ENCODE results near the gene FCSK.

FCSK gene

GRCh38 chr16:70476272-70477020 is 22.1 kb downstream of the FCSK start:
- in situ Hi-C loops (cut with HindIII; ENCODE audit: low sequenced_read_pairs), result loop anchor here (5.0 kb wide), 1 partner anchor 56 kb away; no protein-coding TSS in a partner anchor

DNA sequence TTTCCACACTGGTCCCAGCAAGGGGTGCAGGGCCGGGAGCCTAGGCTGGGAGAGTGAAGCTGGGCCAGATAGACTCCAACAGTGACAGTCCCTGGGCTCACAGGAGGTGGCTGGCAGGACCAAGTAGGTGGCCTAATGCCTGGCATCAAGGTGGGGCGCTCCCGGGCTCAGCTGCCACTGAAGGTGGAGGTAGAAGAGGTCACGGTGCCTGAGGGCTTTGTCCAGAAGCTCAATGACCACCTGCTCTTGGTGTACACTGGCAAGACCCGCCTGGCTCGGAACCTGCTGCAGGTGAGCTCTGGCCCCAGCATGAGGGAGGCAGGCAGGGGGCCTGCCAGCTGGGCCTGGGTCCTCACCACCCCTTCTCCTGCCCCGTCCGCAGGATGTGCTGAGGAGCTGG is 23.8 kb downstream of the FCSK start:
- in situ Hi-C loops (cut with HindIII; ENCODE audit: low sequenced_read_pairs), result loop anchor here (5.0 kb wide), 1 partner anchor 54 kb away; no protein-coding TSS in a partner anchor

GRCh38 chr16:70478912-70479341 is 24.5 kb downstream of the FCSK start:
- in situ Hi-C loops (cut with HindIII; ENCODE audit: low sequenced_read_pairs), result loop anchor here (5.0 kb wide), 1 partner anchor 53 kb away; no protein-coding TSS in a partner anchor

DNA sequence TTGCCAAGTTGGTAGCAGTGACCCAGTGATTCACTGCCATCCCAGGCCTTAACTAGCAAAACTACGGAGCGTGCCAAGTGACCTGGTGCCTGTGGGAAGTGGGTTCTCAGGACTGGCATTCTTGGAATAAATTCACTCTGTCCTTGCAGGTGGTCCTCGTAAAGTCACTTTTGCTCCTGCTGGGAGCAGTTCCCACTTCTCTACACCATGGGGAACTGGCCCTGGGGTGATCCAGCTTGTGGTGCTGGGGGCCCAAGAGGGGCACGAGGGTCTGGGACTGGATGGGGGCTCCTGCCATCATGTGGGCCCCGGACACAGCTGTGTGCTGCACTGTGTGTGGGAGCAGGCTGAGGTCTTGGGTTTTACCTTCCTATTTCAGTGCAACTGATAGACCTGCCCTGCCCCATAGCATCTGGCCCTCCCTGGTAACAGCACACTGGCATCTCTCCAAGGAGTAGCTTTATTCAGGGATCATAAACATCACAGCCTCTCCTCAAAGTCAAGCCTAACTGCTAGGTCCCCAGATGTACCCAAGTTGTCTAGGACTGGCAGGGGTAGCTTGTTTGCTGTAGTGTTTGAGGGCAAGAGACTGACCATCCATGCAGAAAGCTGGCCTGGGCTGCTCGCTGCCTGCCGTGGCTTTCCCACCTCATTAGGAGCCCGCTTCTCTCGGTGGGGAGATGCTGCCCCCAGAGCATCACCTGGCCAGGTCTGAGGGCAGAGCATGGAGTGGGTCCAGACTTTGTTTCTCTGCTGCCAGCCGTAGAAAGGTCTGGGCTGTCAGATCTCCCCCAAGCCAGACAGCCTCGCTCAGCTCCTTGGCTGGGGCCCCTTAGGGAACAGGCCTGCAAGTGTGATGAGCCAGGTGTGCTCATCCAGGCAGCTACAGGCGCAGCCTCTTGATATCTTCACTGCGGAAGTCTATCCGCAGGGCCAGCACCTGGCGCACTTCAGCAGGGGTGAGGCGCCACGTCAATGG is 26.0 kb downstream of the FCSK start:
- in situ Hi-C loops (cut with HindIII; ENCODE audit: low sequenced_read_pairs), result no loop called here

DNA sequence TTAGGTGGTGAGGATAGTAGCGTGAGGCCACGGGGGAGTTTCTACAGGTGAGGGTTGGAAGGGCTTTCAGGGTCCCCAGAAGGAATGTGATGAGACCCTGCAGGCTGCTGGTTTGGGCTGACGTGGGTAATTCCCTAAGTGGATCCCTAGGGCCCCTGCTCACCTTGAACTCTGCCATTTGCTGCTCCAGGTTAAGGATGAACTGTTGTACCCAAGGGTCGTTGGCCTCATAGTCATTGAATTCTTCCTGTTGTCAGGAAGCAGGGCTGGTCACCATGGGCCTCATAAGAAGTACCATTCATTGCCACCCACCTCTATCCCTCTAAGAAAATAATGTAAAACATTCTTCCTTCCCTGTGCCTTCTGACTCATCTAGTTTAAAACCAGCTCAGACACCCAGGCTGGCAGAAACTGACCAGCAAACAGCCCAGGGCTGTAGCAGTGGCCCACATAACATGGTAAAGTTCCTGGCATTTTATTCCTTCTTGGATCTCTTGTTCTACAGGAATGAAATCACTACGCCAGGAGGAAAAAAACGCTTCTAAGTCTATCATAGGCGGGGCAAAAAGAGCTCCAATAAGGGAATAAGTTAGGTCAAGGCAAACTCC is 27.6 kb downstream of the FCSK start:
- in situ Hi-C loops (cut with HindIII; ENCODE audit: low sequenced_read_pairs), result no loop called here

DNA sequence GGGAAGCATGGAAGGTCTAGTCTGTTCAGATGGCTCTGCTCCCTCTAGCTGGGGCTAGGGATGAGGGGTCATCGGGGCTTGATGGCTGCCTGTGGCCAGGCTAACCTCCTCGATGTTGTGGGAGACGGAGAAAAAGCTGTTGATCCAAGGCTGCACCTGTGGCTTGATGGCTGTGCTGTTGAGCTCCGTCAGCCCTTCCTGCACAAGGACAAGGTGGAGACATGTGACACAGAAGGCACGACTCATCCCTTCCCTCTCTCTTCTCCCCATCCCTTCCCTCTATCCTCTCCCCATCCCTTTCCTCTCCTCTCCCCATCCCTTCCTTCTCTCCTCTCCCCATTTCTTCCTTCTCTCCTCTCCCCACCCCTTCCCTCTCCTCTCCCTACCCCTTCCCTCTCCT is 28.2 kb downstream of the FCSK start:
- in situ Hi-C loops (cut with HindIII; ENCODE audit: low sequenced_read_pairs), result no loop called here

GRCh38 chr16:70483426-70483825 is 29.0 kb downstream of the FCSK start:
- in situ Hi-C loops (cut with HindIII; ENCODE audit: low sequenced_read_pairs), result no loop called here

GRCh38 chr16:70484867-70485266 is 30.5 kb downstream of the FCSK start:
- in situ Hi-C loops (cut with HindIII; ENCODE audit: low sequenced_read_pairs), result no loop called here

GRCh38 chr16:70490261-70490660 is 35.9 kb downstream of the FCSK start:
- in situ Hi-C loops (cut with HindIII; ENCODE audit: low sequenced_read_pairs), result no loop called here

- in situ Hi-C loops (cut with HindIII; ENCODE audit: low sequenced_read_pairs), result no loop called here
Measured at GRCh38 chr16:70493802-70494201, 39.4 kb downstream of the FCSK start.

DNA sequence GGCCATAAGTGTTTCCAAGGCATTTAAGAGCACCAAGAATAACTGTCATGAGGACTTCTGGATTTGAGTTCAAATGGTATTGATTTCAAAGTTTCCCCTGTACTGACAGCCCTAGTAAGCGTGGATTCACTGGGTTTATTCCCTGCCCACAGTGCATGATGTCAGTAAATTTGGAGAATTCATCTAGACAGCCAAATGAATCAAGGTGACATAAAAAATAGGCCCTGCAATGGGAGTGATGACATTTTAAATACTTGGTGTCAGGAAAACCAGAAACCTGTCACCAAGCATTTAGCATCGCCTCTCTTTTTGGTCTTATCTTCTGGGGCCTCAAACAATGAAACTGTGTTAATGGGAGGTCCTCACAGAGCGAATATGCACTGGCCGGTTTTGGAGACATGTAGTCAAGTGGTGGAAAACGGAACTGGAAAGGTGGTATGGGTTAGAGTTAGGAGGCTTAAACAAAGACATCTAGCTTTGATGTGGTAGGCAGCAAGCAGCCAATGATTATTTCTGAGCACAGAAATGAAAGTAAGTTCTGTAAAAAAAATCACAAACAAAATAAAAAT is 39.9 kb downstream of the FCSK start:
- in situ Hi-C loops (cut with HindIII; ENCODE audit: low sequenced_read_pairs), result no loop called here

- in situ Hi-C loops (cut with HindIII; ENCODE audit: low sequenced_read_pairs), result no loop called here
Measured at GRCh38 chr16:70494777-70495176, 40.4 kb downstream of the FCSK start.

- in situ Hi-C loops (cut with HindIII; ENCODE audit: low sequenced_read_pairs), result no loop called here
Measured at GRCh38 chr16:70495425-70496182, 41.2 kb downstream of the FCSK start.

DNA sequence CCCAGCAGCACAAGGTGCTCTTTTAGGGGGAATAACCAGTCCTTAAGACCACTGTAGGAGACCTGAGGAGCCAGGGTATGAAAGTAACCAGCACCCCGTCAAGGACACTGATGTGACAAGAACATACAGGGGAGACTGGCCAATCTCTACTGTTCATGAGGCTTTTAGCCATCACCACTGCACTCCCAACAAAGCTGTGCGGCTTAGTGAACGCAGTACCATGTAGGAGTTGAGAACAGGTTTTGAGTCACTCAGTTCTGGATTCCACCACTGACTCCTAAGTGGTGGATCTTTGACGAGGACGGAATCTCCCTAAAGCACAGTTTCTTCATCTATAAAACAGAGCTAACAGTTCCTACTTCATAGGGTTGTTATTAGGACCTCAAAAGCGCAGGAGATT is 42.1 kb downstream of the FCSK start:
- in situ Hi-C loops (cut with HindIII; ENCODE audit: low sequenced_read_pairs), result no loop called here

DNA sequence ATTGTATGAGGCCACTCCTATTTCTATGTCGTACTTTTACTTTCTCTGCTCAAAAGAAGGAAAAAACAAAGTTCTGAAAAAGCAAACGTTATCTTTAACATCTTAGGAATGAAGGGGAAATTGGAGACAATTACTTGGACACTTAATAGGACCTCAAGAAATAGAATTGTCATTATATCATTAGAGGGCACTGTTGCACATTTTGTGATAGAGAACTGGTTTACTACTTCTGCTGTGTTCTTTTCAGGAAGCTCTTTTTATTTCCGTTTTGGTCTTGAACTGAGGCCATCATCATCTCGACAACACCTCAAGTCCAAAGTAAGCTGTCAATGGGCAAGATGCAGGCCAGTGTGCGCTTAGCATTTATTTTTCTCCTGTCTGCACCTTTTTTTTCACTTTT is 54.4 kb downstream of the FCSK start:
- in situ Hi-C loops (cut with HindIII; ENCODE audit: low sequenced_read_pairs), result no loop called here

DNA sequence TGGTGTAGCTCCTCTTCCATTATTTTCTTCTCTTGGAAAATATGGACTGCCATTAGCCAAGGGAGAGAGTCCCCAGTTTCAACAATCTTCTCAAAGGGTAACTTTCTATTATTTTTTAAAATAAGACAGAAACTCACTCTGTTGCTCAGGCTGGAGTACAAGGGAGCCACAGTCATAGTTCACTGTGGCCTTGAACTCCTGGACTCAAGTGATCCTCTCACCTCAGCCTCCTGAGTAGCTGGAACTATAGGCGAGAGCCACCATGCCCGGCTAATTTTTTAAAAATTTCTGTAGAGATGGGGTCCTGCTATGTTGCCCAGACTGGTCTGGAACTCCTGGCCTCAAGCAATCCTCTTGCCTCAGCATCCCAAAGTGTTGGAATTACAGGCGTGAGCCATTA is 55.8 kb downstream of the FCSK start:
- in situ Hi-C loops (cut with HindIII; ENCODE audit: low sequenced_read_pairs), result no loop called here

DNA sequence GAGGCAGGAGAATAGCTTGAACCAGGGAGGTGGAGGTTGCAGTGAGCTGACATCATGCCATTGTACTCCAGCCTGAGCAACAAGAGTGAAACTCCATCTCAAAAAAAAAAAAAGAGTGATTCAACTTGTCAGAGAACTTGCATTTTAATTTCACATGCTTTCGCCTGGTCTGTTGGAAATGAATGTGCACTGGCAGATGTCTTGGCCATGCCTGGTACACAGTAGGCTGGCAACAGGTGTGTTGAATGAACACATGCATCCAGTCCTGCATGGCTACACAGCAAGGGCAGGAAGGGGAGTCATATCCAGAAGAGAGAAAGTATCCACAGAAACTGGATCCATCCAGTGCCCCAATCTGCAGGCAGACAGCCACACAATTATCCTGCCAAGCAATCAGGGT is 57.4 kb downstream of the FCSK start:
- in situ Hi-C loops (cut with HindIII; ENCODE audit: low sequenced_read_pairs), result no loop called here

- in situ Hi-C loops (cut with HindIII; ENCODE audit: low sequenced_read_pairs), result no loop called here
Measured at GRCh38 chr16:70512456-70512855, 58.1 kb downstream of the FCSK start.

DNA sequence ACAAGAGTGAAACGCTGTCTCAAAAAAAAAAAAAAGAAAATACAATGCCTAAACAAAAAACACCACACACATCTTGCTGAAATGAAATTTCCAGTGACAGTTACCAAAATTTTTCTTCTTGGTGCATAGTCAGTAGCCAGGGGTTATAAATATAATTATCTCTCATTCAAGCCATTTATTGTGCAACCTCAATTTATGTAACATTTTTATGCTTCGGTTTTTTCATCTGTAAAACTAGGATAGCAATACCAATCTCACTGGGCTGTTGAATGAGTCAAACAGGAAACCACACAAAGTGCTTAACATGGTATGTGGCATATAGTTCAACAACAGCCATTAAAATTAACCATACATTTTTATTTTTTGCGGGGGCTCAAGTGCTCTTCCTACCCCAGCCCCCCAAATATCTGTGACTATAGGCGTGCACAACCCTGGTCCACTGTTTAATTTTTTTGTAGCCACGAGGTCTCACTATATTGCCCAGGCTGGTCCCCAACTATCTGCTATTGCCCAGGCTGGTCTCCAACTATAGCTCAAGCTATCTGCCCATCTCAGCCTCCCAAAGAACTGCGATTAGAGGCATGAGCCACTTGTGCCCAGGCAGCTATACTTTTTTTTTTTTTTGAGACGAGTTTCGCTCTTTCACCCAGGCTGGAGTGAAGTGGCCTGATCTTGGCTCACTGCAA is 66.4 kb downstream of the FCSK start:
- in situ Hi-C loops (cut with HindIII; ENCODE audit: low sequenced_read_pairs), result no loop called here
